IMR-90 (cell line): ENCODE data around the gene APP. TPM values are rescaled to one million over a fixed set of nuclear protein-coding genes. Genes with fewer than 3 reads are reported as not detected.
"Not testable (repeated sequence)": the region's sequence is repeated elsewhere in the genome, so short reads cannot be mapped to it uniquely, and the experiment has no call there.

Experiments
- ATAC-seq: fragments of 200-7000 bp; cut with Tn5 transposase; 2 replicates; pipeline ENCODE4 v1.9.1; 2020; ENCODE audit warnings: low read depth, mild to moderate bottlenecking, moderate library complexity
- BruUV-seq: library from RNA; stranded (reverse); fragments of 400-500 nt; replicated peaks from 2 replicates; lab custom pipeline; 2021; lab: Mats Ljungman, UMichigan
- CTCF ChIA-PET: fragments of 300-600 bp; formaldehyde crosslinking; extraction: SDS; loops from one replicate; lab custom pipeline; 2021; ENCODE audit warnings: antibody characterized with exemption; lab: Yijun Ruan, JAX
- POLR2A ChIA-PET: fragments of 300-600 bp; sonication (Branson Sonifier 250); formaldehyde crosslinking; loops from one replicate; lab custom pipeline; 2022; ENCODE audit warnings: antibody characterized with exemption; ENCODE audit not compliant: unreplicated experiment; lab: Charles Lee
- DNase-seq: peaks from one replicate; pipeline ENCODE4 v3.0.0; 2013
- H2AFZ ChIP-seq: replicated peaks from 2 replicates; pipeline ENCODE3; 2013; ENCODE audit warnings: low read length, mild to moderate bottlenecking; ENCODE audit not compliant: poor library complexity
- H2AK5ac ChIP-seq: 2 replicates; pipeline ENCODE4 v1.6.1; 2013; ENCODE audit warnings: low read depth, low read length, inconsistent platforms
- H2AK9ac ChIP-seq: replicated peaks from 2 replicates; pipeline ENCODE3; 2013; ENCODE audit warnings: mild to moderate bottlenecking, low read depth, low read length, moderate library complexity; ENCODE audit not compliant: poor library complexity
- H2BK120ac ChIP-seq: 2 replicates; pipeline ENCODE4 v1.6.1; 2013; ENCODE audit warnings: low read depth, low read length, inconsistent platforms
- H2BK15ac ChIP-seq: 3 replicates; pipeline ENCODE4 v1.6.1; 2013; ENCODE audit warnings: low read depth, low read length, inconsistent platforms
- H2BK20ac ChIP-seq: 2 replicates; pipeline ENCODE4 v1.6.1; 2013; ENCODE audit warnings: low read depth, mild to moderate bottlenecking, inconsistent platforms, low read length, moderate library complexity
- H2BK5ac ChIP-seq: 2 replicates; pipeline ENCODE4 v1.6.1; 2013; ENCODE audit warnings: mild to moderate bottlenecking, low read depth, low read length, inconsistent platforms; ENCODE audit not compliant: poor library complexity, severe bottlenecking
- H3K14ac ChIP-seq: replicated peaks from 2 replicates; pipeline ENCODE4 v1.6.1; 2013; ENCODE audit warnings: low read depth, low read length, inconsistent platforms
- H3K18ac ChIP-seq: 2 replicates; pipeline ENCODE4 v1.6.1; 2013; ENCODE audit warnings: low read depth, low read length, control low read depth
- H3K23ac ChIP-seq: 2 replicates; pipeline ENCODE4 v1.6.1; 2013; ENCODE audit warnings: low read depth, low read length, inconsistent platforms
- H3K27ac ChIP-seq: 2 replicates; pipeline ENCODE4 v1.5.1; 2013; ENCODE audit warnings: mild to moderate bottlenecking, control low read depth, low read length; ENCODE audit not compliant: insufficient read depth
- H3K27me3 ChIP-seq: 2 replicates; pipeline ENCODE4 v1.6.1; 2013; ENCODE audit warnings: low read length; ENCODE audit not compliant: control insufficient read depth, insufficient read depth
- H3K36me3 ChIP-seq: 2 replicates; pipeline ENCODE4 v1.6.1; 2013; ENCODE audit warnings: low read length, mixed read lengths; ENCODE audit not compliant: control insufficient read depth, insufficient read depth
- H3K4ac ChIP-seq: 2 replicates; pipeline ENCODE4 v1.6.1; 2013; ENCODE audit warnings: low read depth, low read length, inconsistent platforms
- H3K4me1 ChIP-seq: 2 replicates; pipeline ENCODE4 v1.6.1; 2013; ENCODE audit warnings: low read length, mixed read lengths; ENCODE audit not compliant: control insufficient read depth, insufficient read depth
- H3K4me2 ChIP-seq: 2 replicates; pipeline ENCODE4 v1.6.1; 2013; ENCODE audit warnings: low read depth, mild to moderate bottlenecking, control low read depth, low read length, moderate library complexity
- H3K4me3 ChIP-seq: 2 replicates; pipeline ENCODE4 v1.5.1; 2013; ENCODE audit warnings: low read depth, mild to moderate bottlenecking, control low read depth, low read length, moderate library complexity; ENCODE audit not compliant: insufficient read depth
- H3K56ac ChIP-seq: 2 replicates; pipeline ENCODE4 v1.6.1; 2013; ENCODE audit warnings: low read length, inconsistent platforms; ENCODE audit not compliant: insufficient read depth; ENCODE audit errors: extremely low read depth
- H3K79me1 ChIP-seq, 2 experiments: 2 replicates each; pipeline ENCODE4 v1.6.1; 2013; ENCODE audit warnings: low read length in 2 of 2, inconsistent platforms in 1 of 2, low read depth in 1 of 2
- H3K9ac ChIP-seq: 2 replicates; pipeline ENCODE4 v1.6.1; 2013; ENCODE audit warnings: low read depth, low read length, control low read depth
- H3K9me1 ChIP-seq: 2 replicates; pipeline ENCODE4 v1.6.1; 2013; ENCODE audit warnings: low read length, inconsistent platforms; ENCODE audit not compliant: insufficient read depth
- H3K9me3 ChIP-seq: 2 replicates; pipeline ENCODE4 v1.6.1; 2013; ENCODE audit warnings: low read length; ENCODE audit not compliant: control insufficient read depth, insufficient read depth
- H4K20me1 ChIP-seq: 2 replicates; pipeline ENCODE4 v1.6.1; 2013; ENCODE audit warnings: low read length, inconsistent platforms; ENCODE audit not compliant: insufficient read depth
- H4K5ac ChIP-seq: 2 replicates; pipeline ENCODE4 v1.6.1; 2013; ENCODE audit warnings: mild to moderate bottlenecking, low read depth, low read length, control low read depth
- H4K8ac ChIP-seq, 2 experiments: 2 replicates each; pipeline ENCODE4 v1.6.1; 2013; ENCODE audit warnings: low read depth in 2 of 2, low read length in 2 of 2, control low read depth in 1 of 2, inconsistent platforms in 1 of 2
- H4K91ac ChIP-seq: 2 replicates; pipeline ENCODE4 v1.6.1; 2013; ENCODE audit warnings: low read depth, low read length, inconsistent platforms; ENCODE audit not compliant: insufficient read depth
- SMC3 ChIP-seq: fragments of 150-350 bp; IDR thresholded peaks from 2 replicates; pipeline ENCODE4 v1.6.1; 2016; ENCODE audit warnings: low read depth, mild to moderate bottlenecking, antibody characterized with exemption, low read length, moderate library complexity
- WGBS, 2 experiments: methylation state at CpG; one replicate each; pipeline versions ENCODE4 v1.1.5 to v1.1.7; 2013; ENCODE audit warnings: missing lambda C conversion rate in 2 of 2; ENCODE audit not compliant: insufficient read length in 1 of 2; ENCODE audit errors: extremely low coverage in 2 of 2; 5-methylcytosine and 5-hydroxymethylcytosine counted together
- dilution Hi-C: fragments of 300-500 bp; cut with HindIII; formaldehyde crosslinking; loops from one replicate; pipeline ENCODE4 v1.14.3; 2018; ENCODE audit warnings: low sequenced_read_pairs; ENCODE audit not compliant: unreplicated experiment
- in situ Hi-C: fragments of 300-500 bp; cut with MboI; formaldehyde crosslinking; loops from 3 replicates; pipeline ENCODE4 v1.14.3; 2019; ENCODE audit warnings: low sequenced_read_pairs, inconsistent platforms, mixed read lengths
- intact Hi-C: fragments of 100-400 bp; cut with micrococcal nuclease; formaldehyde crosslinking; loops from 2 replicates; pipeline ENCODE4 v1.10.0; 2022
- polyA plus RNA-seq, 3 experiments: library from polyadenylated mRNA; depleted of rRNA; stranded (reverse); fragments of >200 nt; gene quantifications; 2 replicates each; pipeline ENCODE4 v1.2.3, GENCODE V29; 2012; ENCODE audit warnings: low replicate concordance in 1 of 3
- total RNA-seq: library from RNA; depleted of rRNA; stranded (reverse); fragments of >200 nt; gene quantifications from 2 replicates; pipeline ENCODE4 v1.2.3, GENCODE V29; 2012

The APP gene
- total and polyA plus RNA-seq, 2 of the 4 experiments (the other 2 are of a cell fraction) = 191 to 530 TPM

GRCh38 chr21:26025536-26026512, 144.7 kb downstream of the APP start (continued):
- no peak for TF ChIP-seq SMC3

- H3K18ac ChIP-seq, H3K27ac ChIP-seq, H3K23ac ChIP-seq, H3K14ac ChIP-seq, intact Hi-C loops, H2AK5ac ChIP-seq, H3K9me1 ChIP-seq, H2BK120ac ChIP-seq, H3K4me1 ChIP-seq, H3K56ac ChIP-seq, H4K20me1 ChIP-seq, H3K27me3 ChIP-seq, H2BK15ac ChIP-seq, H2AK9ac ChIP-seq, ATAC-seq, H4K5ac ChIP-seq, H3K36me3 ChIP-seq, H3K4me2 ChIP-seq, H3K4ac ChIP-seq, in situ Hi-C loops, H4K91ac ChIP-seq, POLR2A ChIA-PET, H2AFZ ChIP-seq, H3K9ac ChIP-seq, H2BK5ac ChIP-seq, dilution Hi-C loops, H3K4me3 ChIP-seq, DNase-seq, H4K8ac ChIP-seq, BruUV-seq, H2BK20ac ChIP-seq, H3K9me3 ChIP-seq: not testable (repeated sequence)
- peaks cover 35 to 48% of the 10 kb centered on the region in 2 experiments for H3K79me1 ChIP-seq
- WGBS, 2 experiments = no CpG with 5 or more reads among the region's 4 CpGs
- CTCF ChIA-PET = interaction anchor here (0.6 kb wide), 1 partner anchor 721 kb away, joined by 5 read pairs; no protein-coding TSS in a partner anchor
Measured at GRCh38 chr21:26023406-26023805, 147.2 kb downstream of the APP start.

- WGBS, 2 experiments = no CpG with 5 or more reads among the region's 6 CpGs
- H3K18ac ChIP-seq, H3K9ac ChIP-seq, H2AK9ac ChIP-seq, H3K36me3 ChIP-seq, H2AK5ac ChIP-seq, dilution Hi-C loops, H3K4ac ChIP-seq, H3K4me3 ChIP-seq, H3K27ac ChIP-seq, intact Hi-C loops, H3K14ac ChIP-seq, H3K27me3 ChIP-seq, H3K56ac ChIP-seq, H4K8ac ChIP-seq, H2BK120ac ChIP-seq, H3K4me1 ChIP-seq, BruUV-seq, H3K23ac ChIP-seq, H4K20me1 ChIP-seq, H2AFZ ChIP-seq, H4K5ac ChIP-seq, H2BK5ac ChIP-seq, H3K9me1 ChIP-seq, POLR2A ChIA-PET, DNase-seq, H2BK20ac ChIP-seq, H3K9me3 ChIP-seq, H2BK15ac ChIP-seq, H4K91ac ChIP-seq, ATAC-seq, H3K4me2 ChIP-seq, in situ Hi-C loops: not testable (repeated sequence)
- peaks cover 36 to 47% of the 10 kb centered on the region in 2 experiments for H3K79me1 ChIP-seq
- CTCF ChIA-PET = interaction anchor here (0.6 kb wide), 1 partner anchor 722 kb away, joined by 5 read pairs; no protein-coding TSS in a partner anchor
Measured at GRCh38 chr21:26022598-26023337, 147.8 kb downstream of the APP start.
